ENCODE measurements around the gene ZBTB7A.

GRCh38 chr19:4113398-4114088 is 46.8 kb upstream of the ZBTB7A start:
- no peak for TF ChIP-seq POLR2A (IDR thresholded peaks at IDR 0.05)
- TF ChIP-seq, protein P1, sequence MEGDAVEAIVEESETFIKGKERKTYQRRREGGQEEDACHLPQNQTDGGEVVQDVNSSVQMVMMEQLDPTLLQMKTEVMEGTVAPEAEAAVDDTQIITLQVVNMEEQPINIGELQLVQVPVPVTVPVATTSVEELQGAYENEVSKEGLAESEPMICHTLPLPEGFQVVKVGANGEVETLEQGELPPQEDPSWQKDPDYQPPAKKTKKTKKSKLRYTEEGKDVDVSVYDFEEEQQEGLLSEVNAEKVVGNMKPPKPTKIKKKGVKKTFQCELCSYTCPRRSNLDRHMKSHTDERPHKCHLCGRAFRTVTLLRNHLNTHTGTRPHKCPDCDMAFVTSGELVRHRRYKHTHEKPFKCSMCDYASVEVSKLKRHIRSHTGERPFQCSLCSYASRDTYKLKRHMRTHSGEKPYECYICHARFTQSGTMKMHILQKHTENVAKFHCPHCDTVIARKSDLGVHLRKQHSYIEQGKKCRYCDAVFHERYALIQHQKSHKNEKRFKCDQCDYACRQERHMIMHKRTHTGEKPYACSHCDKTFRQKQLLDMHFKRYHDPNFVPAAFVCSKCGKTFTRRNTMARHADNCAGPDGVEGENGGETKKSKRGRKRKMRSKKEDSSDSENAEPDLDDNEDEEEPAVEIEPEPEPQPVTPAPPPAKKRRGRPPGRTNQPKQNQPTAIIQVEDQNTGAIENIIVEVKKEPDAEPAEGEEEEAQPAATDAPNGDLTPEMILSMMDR (IDR thresholded peaks at IDR 0.05), result no peak

All from esophagus squamous epithelium (tissue), 4 donors.